ENCODE measurements around the gene PRSS36.

DNA sequence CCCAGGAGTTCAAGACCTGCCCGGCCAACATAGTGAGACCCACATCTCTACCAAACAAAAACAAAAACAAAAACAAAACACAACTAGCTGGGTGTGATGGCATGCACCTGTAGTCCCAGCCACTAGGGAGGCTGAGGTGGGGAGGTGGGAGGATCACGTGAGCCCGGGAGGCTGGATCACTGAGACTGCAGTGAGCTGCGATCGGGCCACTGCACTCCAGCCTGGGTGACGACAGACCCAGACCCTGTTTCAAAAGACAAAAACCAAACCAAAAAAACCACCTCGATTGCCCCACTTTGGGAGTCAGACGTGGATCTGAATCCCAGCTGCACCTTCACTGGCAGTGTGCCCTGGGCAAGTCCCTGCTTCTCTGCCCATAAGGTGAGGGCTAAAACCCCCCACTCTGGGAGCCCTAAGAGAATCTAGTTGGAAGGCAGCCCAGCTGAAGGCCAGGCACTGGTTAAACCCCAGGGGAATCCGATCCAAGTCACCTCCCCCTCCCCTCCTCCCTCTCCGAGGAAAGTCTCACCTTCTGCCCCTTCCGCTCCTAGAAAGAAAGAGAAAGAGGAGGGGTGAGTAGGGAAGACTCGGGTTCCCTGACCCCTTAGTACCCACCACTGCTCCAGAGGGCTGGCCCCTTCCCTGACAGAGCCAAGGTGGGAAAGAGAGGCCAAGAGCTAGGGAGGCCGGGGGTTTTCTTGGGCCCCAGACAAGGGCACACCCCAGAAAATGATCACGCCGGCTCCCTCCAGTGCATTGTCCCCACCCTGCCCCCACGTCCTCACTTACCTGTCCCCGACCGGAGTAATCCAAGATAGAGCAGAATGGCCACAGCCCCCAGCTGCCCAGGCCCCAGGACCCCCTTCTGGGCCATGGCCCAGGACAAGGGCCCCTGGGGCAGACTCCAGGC lies 15.0 kb downstream of the PRSS36 start:
- TF ChIP-seq POLR2A (IDR thresholded peaks at IDR 0.05; ENCODE audit: low read depth, low read length) (no peak), TAF1 (IDR thresholded peaks at IDR 0.05; ENCODE audit: low read depth, low read length) (no peak), POLR2AphosphoS5 (IDR thresholded peaks at IDR 0.05; ENCODE audit: low read depth, low read length) (no peak), SPI1 (IDR thresholded peaks at IDR 0.05; ENCODE audit: low read depth, low read length) (no peak)

Measured in GM12891 (cell line).